ENCODE measurements around the gene NAP1L5. TPM values are rescaled to one million over a fixed set of nuclear protein-coding genes. Genes with fewer than 3 reads are reported as not detected.

The NAP1L5 gene
- total and polyA plus RNA-seq, 4 donors, result 9.4 to 13.0 (median 10.4) TPM

DNA sequence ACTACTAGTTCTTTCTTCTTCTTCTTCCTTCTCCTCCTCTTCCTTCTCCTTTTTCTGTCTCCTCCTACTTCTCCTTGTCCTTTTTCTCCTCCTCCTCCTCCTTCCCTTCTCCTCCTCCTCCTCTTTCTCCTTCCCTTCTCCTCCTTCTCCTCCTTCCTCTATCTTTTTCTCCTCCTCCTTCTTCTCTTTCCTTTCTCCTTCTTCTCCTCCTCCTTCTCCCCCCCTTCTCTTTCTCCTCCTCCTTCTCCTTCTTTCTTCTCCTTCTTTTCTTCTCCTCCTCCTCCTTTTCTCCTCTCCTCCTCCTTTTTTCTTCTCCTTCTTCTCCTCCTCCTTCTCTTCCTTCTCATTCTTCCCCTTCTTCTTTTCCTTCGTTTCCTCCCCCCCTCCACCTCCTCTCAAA, 21.8 kb upstream of the NAP1L5 start:
- intact Hi-C loops (cut with DNase I), result no loop called here
- no peak for ATAC-seq (ENCODE audit: low FRiP score)

DNA sequence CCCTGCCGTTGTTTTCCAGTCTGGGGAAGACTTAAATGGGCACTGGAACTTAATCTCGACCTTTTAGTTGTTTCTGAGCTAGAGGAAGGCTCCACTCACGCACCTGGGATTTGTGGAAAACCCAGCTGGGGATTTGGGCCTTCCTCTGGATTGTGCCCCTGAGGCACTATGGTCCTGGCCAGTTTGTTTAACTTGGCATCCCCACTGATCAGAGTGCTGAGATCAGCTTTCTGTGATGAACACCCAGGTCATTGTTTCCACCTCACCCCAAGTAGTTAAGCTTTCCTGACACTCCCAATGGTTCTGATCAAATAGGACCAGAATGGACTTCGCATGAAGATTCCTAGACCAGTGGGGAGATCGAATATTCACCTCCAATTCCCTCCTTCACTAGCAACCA, 20.5 kb upstream of the NAP1L5 start:
- no peaks in the 10 kb centered on the region for H3K27me3 ChIP-seq (ENCODE audit: control insufficient read depth in 1 of 2, insufficient read depth in 2 of 2, low read length in 1 of 2)
- H3K4me1 ChIP-seq (ENCODE audit: control insufficient read depth in 1 of 2, insufficient read depth in 2 of 2, low read length in 2 of 2), result peaks cover 1 to 7% of the 10 kb centered on the region in 2 donors
- ATAC-seq (ENCODE audit: low FRiP score) (no peak), DNase-seq (no peak)
- no peaks in the 10 kb centered on the region for H3K9me3 ChIP-seq (ENCODE audit: control insufficient read depth, low read length)
- intact Hi-C loops (cut with DNase I), result no loop called here
- peaks cover 6% of the 10 kb centered on the region in 2 donors for H3K36me3 ChIP-seq (ENCODE audit: control insufficient read depth in 1 of 2, insufficient read depth in 2 of 2, low read length in 1 of 2)
- no peak overlapping the region for H3K4me3 ChIP-seq (ENCODE audit: low read length in 2 of 2)
- 97 to 99% methylated on average over 5 of the region's 5 CpGs for WGBS, 2 donors
- no peak overlapping the region for H3K27ac ChIP-seq (ENCODE audit: low read depth in 1 of 2, low read length in 2 of 2)

More for the DNA sequence above, 21.8 kb upstream of the NAP1L5 start:
- Histone ChIP-seq H3K27me3 (ENCODE audit: control insufficient read depth in 1 of 2, insufficient read depth in 2 of 2, low read length in 1 of 2) (no peaks in the 10 kb centered on the region), H3K4me1 (ENCODE audit: control insufficient read depth in 1 of 2, insufficient read depth in 2 of 2, low read length in 2 of 2) (peaks cover 5 to 7% of the 10 kb centered on the region in 2 donors), H3K4me3 (ENCODE audit: low read length in 2 of 2) (no peak overlapping the region), H3K9me3 (ENCODE audit: control insufficient read depth, low read length) (no peaks in the 10 kb centered on the region), H3K36me3 (ENCODE audit: control insufficient read depth in 1 of 2, insufficient read depth in 2 of 2, low read length in 1 of 2) (peaks cover 6% of the 10 kb centered on the region in 2 donors), H3K27ac (ENCODE audit: low read depth in 1 of 2, low read length in 2 of 2) (no peak overlapping the region)
- WGBS, 2 donors, result 90 to 96% methylated on average over 1 of the region's 1 CpG
- no peak for DNase-seq

DNA sequence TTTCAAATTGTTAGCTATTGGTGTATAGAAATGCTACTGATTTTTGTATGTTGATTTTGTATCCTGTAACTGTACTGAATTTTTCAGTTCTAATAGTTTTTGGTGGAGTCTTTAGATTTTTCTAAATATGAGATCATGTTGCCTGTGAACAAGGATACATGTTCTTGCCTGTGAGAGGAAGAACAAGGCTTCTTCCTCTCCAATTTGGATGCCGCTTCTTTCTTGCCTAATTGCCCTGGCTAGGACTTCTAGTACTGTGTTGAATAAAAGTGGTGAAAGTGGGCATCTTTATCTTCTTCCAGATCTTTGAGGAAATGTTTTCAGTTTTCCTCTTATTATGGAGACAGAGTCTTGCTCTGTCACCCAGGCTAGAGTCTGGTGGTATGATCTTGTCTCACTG, 16.2 kb upstream of the NAP1L5 start:
- intact Hi-C loops (cut with DNase I), result no loop called here
- Histone ChIP-seq H3K27me3 (ENCODE audit: control insufficient read depth in 1 of 2, insufficient read depth in 2 of 2, low read length in 1 of 2) (no peaks in the 10 kb centered on the region), H3K9me3 (ENCODE audit: control insufficient read depth, low read length) (no peaks in the 10 kb centered on the region), H3K36me3 (ENCODE audit: control insufficient read depth in 1 of 2, insufficient read depth in 2 of 2, low read length in 1 of 2) (peaks cover 3 to 11% of the 10 kb centered on the region in 2 donors), H3K4me3 (ENCODE audit: low read length in 2 of 2) (no peak overlapping the region), H3K4me1 (ENCODE audit: control insufficient read depth in 1 of 2, insufficient read depth in 2 of 2, low read length in 2 of 2) (no peaks in the 10 kb centered on the region), H3K27ac (ENCODE audit: low read depth in 1 of 2, low read length in 2 of 2) (no peak overlapping the region)
- WGBS, 2 donors, result 95 to 100% methylated on average over 1 of the region's 1 CpG
- ATAC-seq (ENCODE audit: low FRiP score) (no peak), DNase-seq (no peak)

DNA sequence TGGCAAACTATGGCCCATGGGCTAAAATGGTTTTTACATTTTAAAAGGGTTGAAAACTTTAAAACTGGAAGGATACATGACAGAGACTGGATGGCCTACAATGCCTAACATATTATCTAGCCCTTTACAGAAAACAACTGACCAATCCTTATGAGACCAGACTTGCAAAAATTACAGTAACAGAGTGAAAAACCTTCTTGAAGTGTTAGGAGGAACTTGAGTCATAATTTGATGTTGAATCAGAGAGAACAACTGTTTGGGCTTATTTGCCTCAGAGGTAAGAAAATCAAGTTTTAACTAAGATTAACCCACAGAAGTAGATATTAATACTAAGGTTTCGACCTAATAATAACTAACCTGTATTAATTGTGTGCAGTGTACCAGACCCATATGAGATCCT, 12.4 kb upstream of the NAP1L5 start:
- WGBS, 2 donors, result 94 to 96% methylated on average over 1 of the region's 1 CpG
- intact Hi-C loops (cut with DNase I), result loop anchor here (5.0 kb wide), 3 partner anchors 82 to 312 kb away; no protein-coding TSS in a partner anchor
- Histone ChIP-seq H3K36me3 (ENCODE audit: control insufficient read depth in 1 of 2, insufficient read depth in 2 of 2, low read length in 1 of 2) (peaks cover 0 to 4% of the 10 kb centered on the region in 2 donors), H3K4me3 (ENCODE audit: low read length in 2 of 2) (no peak overlapping the region), H3K4me1 (ENCODE audit: control insufficient read depth in 1 of 2, insufficient read depth in 2 of 2, low read length in 2 of 2) (peaks cover 0 to 3% of the 10 kb centered on the region in 2 donors), H3K27me3 (ENCODE audit: control insufficient read depth in 1 of 2, insufficient read depth in 2 of 2, low read length in 1 of 2) (no peaks in the 10 kb centered on the region), H3K27ac (ENCODE audit: low read depth in 1 of 2, low read length in 2 of 2) (no peak overlapping the region), H3K9me3 (ENCODE audit: control insufficient read depth, low read length) (no peaks in the 10 kb centered on the region)
- no peak for DNase-seq
- no peak for ATAC-seq (ENCODE audit: low FRiP score)

DNA sequence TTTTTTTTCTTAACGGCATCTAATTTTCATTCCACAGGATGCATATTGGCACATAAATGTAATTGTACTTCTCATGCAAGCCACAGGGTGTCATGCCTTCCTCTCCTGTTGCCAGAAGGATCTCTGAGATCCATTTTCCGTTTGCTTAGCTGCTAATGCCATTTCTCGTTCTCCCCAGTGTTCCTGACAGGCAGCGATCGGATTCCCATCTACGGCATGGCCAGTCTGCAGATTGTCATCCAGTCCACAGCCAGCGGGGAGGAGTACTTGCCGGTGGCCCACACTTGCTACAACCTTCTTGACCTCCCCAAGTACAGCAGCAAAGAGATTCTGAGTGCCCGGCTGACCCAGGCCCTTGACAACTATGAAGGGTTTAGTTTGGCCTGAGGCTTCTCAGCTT, 8.9 kb upstream of the NAP1L5 start:
- peak overlapping the region; percentile 0 to 84 for H3K27ac ChIP-seq (ENCODE audit: low read depth in 1 of 2, low read length in 2 of 2)
- H3K4me3 ChIP-seq (ENCODE audit: low read length in 2 of 2), result no peak overlapping the region
- H3K4me1 ChIP-seq (ENCODE audit: control insufficient read depth in 1 of 2, insufficient read depth in 2 of 2, low read length in 2 of 2), result peaks cover 0 to 3% of the 10 kb centered on the region in 2 donors
- H3K36me3 ChIP-seq (ENCODE audit: control insufficient read depth in 1 of 2, insufficient read depth in 2 of 2, low read length in 1 of 2), result peaks cover 0 to 4% of the 10 kb centered on the region in 2 donors
- peak in 1 of 2 donors; percentile 55 for DNase-seq
- no peaks in the 10 kb centered on the region for H3K9me3 ChIP-seq (ENCODE audit: control insufficient read depth, low read length)
- intact Hi-C loops (cut with DNase I), result loop anchor here (2.0 to 5.0 kb wide), 4 partner anchors 86 to 316 kb away; no protein-coding TSS in a partner anchor
- H3K27me3 ChIP-seq (ENCODE audit: control insufficient read depth in 1 of 2, insufficient read depth in 2 of 2, low read length in 1 of 2), result no peaks in the 10 kb centered on the region
- peak; percentile 91 for ATAC-seq (ENCODE audit: low FRiP score)
- WGBS, 2 donors, result 4 to 6% methylated on average over 9 of the region's 9 CpGs

DNA sequence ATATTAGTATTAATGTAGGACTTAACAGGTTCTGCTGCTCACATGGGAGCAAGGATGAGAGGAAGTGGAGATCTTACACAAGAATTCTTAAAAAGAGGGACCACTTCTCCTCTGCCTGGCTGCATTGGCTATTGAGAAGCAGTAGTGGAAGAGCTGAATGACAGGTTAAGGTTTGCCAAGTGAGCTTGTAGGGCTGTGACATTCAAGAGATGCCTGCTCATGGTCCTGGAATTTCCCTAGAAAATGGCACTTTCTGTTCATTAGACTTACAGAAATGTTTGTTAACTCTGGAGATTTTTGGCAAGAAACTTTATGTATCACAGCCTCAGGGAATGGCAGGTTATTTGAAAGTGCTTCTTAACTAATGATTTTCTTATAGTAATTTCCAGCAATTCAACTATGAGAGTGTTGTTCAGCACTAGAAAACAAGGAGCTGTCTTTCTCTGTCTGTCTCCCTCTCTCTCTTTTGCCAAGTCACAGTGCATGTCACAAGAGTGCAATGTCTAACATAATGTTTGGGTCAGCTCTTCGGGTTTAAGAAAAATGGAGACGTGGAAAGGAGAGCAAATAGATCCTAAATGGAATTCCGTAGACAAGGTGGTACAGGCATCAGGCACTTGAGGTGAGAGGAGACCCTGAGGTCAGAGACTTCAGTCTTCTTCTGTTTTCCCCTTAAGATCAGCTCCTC, 8.3 kb upstream of the NAP1L5 start:
- H3K9me3 ChIP-seq (ENCODE audit: control insufficient read depth, low read length), result no peaks in the 10 kb centered on the region
- H3K36me3 ChIP-seq (ENCODE audit: control insufficient read depth in 1 of 2, insufficient read depth in 2 of 2, low read length in 1 of 2), result peaks cover 0 to 4% of the 10 kb centered on the region in 2 donors
- H3K4me1 ChIP-seq (ENCODE audit: control insufficient read depth in 1 of 2, insufficient read depth in 2 of 2, low read length in 2 of 2), result peaks cover 0 to 3% of the 10 kb centered on the region in 2 donors
- intact Hi-C loops (cut with DNase I), result loop anchor here (2.0 to 5.0 kb wide), 4 partner anchors 86 to 317 kb away; no protein-coding TSS in a partner anchor
- H3K27ac ChIP-seq (ENCODE audit: low read depth in 1 of 2, low read length in 2 of 2), result peak overlapping the region in 1 of 2 donors; percentile 82
- ATAC-seq (ENCODE audit: low FRiP score) (no peak), DNase-seq (no peak)
- WGBS, 2 donors, result 23 to 29% methylated on average over 3 of the region's 3 CpGs
- H3K4me3 ChIP-seq (ENCODE audit: low read length in 2 of 2), result no peak overlapping the region
- H3K27me3 ChIP-seq (ENCODE audit: control insufficient read depth in 1 of 2, insufficient read depth in 2 of 2, low read length in 1 of 2), result no peaks in the 10 kb centered on the region

DNA sequence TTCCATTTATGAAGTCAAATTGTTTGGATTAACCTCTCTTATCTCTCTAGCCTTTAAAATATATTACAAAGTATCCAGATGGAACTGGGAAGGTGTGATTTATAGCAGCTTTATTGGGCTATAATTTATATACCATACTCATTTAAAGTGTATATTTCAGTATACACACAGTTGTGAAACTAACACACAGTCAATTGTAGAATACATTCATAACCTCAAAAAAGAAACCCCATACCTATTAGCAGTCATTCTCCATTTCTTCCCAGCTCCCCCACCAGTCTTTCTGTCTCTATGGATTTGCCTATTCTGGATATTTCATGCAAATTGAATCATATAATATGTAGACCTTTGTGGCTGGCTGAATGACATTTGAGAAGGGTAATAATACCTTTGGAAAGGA, 7.6 kb upstream of the NAP1L5 start:
- H3K4me1 ChIP-seq (ENCODE audit: control insufficient read depth in 1 of 2, insufficient read depth in 2 of 2, low read length in 2 of 2), result peaks cover 0 to 3% of the 10 kb centered on the region in 2 donors
- DNase-seq (no peak), ATAC-seq (ENCODE audit: low FRiP score) (no peak)
- H3K9me3 ChIP-seq (ENCODE audit: control insufficient read depth, low read length), result no peaks in the 10 kb centered on the region
- no peaks in the 10 kb centered on the region for H3K27me3 ChIP-seq (ENCODE audit: control insufficient read depth in 1 of 2, insufficient read depth in 2 of 2, low read length in 1 of 2)
- intact Hi-C loops (cut with DNase I), result loop anchor here (5.0 kb wide), 3 partner anchors 87 to 317 kb away; no protein-coding TSS in a partner anchor
- no peak overlapping the region for H3K4me3 ChIP-seq (ENCODE audit: low read length in 2 of 2)
- H3K27ac ChIP-seq (ENCODE audit: low read depth in 1 of 2, low read length in 2 of 2), result no peak overlapping the region
- no peaks in the 10 kb centered on the region for H3K36me3 ChIP-seq (ENCODE audit: control insufficient read depth in 1 of 2, insufficient read depth in 2 of 2, low read length in 1 of 2)

DNA sequence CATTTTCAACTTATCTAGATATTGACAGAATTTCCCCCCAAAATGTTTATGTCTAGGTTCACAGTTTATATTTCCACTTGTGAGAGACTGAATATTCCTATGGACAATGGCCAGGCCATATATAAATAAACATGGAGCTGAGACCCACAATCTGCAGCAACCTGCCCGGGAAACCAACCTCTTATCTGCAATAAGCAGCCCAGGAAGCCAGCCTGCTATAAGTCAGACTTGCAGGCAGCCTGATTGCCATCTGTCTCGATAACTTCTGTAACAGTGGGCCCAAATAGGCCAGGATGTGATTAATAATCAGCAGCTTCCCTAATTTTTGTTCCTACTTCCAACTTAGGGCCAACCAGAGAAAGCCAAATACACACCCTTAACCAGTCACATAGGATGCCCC, 5.2 kb upstream of the NAP1L5 start:
- H3K36me3 ChIP-seq (ENCODE audit: control insufficient read depth in 1 of 2, insufficient read depth in 2 of 2, low read length in 1 of 2), result no peaks in the 10 kb centered on the region
- H3K4me3 ChIP-seq (ENCODE audit: low read length in 2 of 2), result no peak overlapping the region
- no peaks in the 10 kb centered on the region for H3K9me3 ChIP-seq (ENCODE audit: control insufficient read depth, low read length)
- intact Hi-C loops (cut with DNase I), result no loop called here
- H3K27me3 ChIP-seq (ENCODE audit: control insufficient read depth in 1 of 2, insufficient read depth in 2 of 2, low read length in 1 of 2), result no peaks in the 10 kb centered on the region
- WGBS, 2 donors, result 51 to 57% methylated on average over 2 of the region's 2 CpGs
- H3K4me1 ChIP-seq (ENCODE audit: control insufficient read depth in 1 of 2, insufficient read depth in 2 of 2, low read length in 2 of 2), result peaks cover 0 to 3% of the 10 kb centered on the region in 2 donors
- H3K27ac ChIP-seq (ENCODE audit: low read depth in 1 of 2, low read length in 2 of 2), result peak overlapping the region in 1 of 2 donors; percentile 40
- ATAC-seq (ENCODE audit: low FRiP score) (no peak), DNase-seq (no peak)

DNA sequence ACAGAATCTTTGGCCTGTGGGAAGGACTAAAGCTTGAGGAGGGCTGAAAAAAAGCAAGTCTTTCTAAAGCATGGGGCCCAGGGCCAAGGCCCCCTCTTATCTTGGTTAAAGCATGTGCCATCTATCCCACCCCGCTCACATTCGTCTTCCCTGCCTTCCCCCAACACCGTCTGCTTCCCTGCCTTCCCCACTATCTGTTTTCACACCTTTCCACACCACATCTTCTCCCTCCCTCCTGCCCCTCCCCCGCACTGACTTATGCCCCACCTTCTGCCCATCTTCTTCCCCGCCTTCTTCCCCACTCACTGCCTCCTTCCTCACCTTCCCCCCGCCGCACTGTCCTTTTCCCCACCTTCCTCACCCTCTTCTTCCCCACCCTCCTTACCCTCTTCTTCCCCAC, 890 bp upstream of the NAP1L5 start:
- DNase-seq, result no peak
- Histone ChIP-seq H3K4me1 (ENCODE audit: control insufficient read depth in 1 of 2, insufficient read depth in 2 of 2, low read length in 2 of 2) (no peaks in the 10 kb centered on the region), H3K36me3 (ENCODE audit: control insufficient read depth in 1 of 2, insufficient read depth in 2 of 2, low read length in 1 of 2) (no peaks in the 10 kb centered on the region), H3K27me3 (ENCODE audit: control insufficient read depth in 1 of 2, insufficient read depth in 2 of 2, low read length in 1 of 2) (no peaks in the 10 kb centered on the region), H3K27ac (ENCODE audit: low read depth in 1 of 2, low read length in 2 of 2) (no peak overlapping the region), H3K4me3 (ENCODE audit: low read length in 2 of 2) (no peak overlapping the region), H3K9me3 (ENCODE audit: control insufficient read depth, low read length) (no peaks in the 10 kb centered on the region)
- no peak for ATAC-seq (ENCODE audit: low FRiP score)
- 96 to 97% methylated on average over 7 of the region's 7 CpGs for WGBS, 2 donors
- intact Hi-C loops (cut with DNase I), result no loop called here

Data from aorta (tissue), 5 donors.